Vagina (tissue), 2 donors: ENCODE data around the gene ZMYM2.

ENCODE experiments used
- CTCF ChIP-seq, 3 experiments: fragments of 450-650 bp in 2 of 3; fragments of 200-600 bp in 1 of 3; sonication (generic) in 1 of 3; IDR thresholded peaks; one replicate each; pipeline ENCODE4 v1.5.1; 2017 to 2019; ENCODE audit warnings: antibody characterized with exemption in 3 of 3, mild to moderate bottlenecking in 2 of 3, moderate library complexity in 2 of 3
- POLR2A ChIP-seq, 2 donors: fragments of 450-650 bp; IDR thresholded peaks; one replicate each; pipeline ENCODE4 v1.6.1; 2017; ENCODE audit warnings: antibody characterized with exemption in 2 of 2, mild to moderate bottlenecking in 2 of 2, moderate library complexity in 2 of 2

DNA sequence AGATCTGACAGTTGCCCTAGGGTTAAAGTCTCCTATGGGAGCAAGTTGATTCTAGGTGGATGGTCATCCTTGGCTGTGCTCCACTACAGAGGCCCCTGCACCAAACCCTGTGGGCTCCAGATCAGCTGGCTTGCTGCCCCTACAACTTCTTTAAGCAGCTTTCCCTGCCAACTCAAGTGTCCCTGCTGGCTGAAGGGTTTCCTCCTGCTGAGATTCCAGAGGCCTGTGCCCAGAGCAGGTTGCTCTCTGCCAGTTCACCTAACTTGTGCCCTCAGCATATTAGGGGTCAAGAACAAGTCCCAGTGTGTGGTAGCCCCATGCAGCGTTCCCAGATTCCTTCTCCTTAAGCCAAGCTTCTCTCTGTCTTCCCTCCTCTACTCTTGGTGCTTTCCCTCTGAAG is 85.6 kb downstream of the ZMYM2 start:
- no peak for TF ChIP-seq CTCF (IDR thresholded peaks at IDR 0.05)
- TF ChIP-seq POLR2A (IDR thresholded peaks at IDR 0.05): no peak
